Osteoblast (primary cell): ENCODE results near the gene OVOL1. TPM values are rescaled to one million over a fixed set of nuclear protein-coding genes. Genes with fewer than 3 reads are reported as not detected.
A peak's percentile ranks its signal among the peaks of the same experiment; 100 is the strongest.

Experiments
- DNase-seq: peaks from one replicate; pipeline ENCODE4 v3.0.0; 2011; ENCODE audit warnings: low spot score, mixed read lengths; ENCODE audit not compliant: insufficient read length; ENCODE audit errors: missing footprints
- H2AFZ ChIP-seq: 2 replicates; pipeline ENCODE4 v1.6.0; 2011; ENCODE audit warnings: mild to moderate bottlenecking, low read length
- H3K27ac ChIP-seq: 2 replicates; pipeline ENCODE4 v1.5.1; 2011; ENCODE audit warnings: mild to moderate bottlenecking, low read depth, low read length, moderate library complexity
- H3K27me3 ChIP-seq: 2 replicates; pipeline ENCODE4 v1.6.0; 2012; ENCODE audit warnings: mild to moderate bottlenecking, control low read depth, inconsistent platforms, low read length, moderate library complexity; ENCODE audit not compliant: insufficient read depth
- H3K36me3 ChIP-seq: 2 replicates; pipeline ENCODE4 v1.5.1; 2011; ENCODE audit warnings: mild to moderate bottlenecking, low read length, control low read depth, moderate library complexity; ENCODE audit not compliant: insufficient read depth
- H3K4me1 ChIP-seq: 2 replicates; pipeline ENCODE4 v1.5.1; 2011; ENCODE audit warnings: mild to moderate bottlenecking, low read length, control low read depth, moderate library complexity; ENCODE audit not compliant: insufficient read depth
- H3K4me2 ChIP-seq: 2 replicates; pipeline ENCODE4 v1.6.0; 2011; ENCODE audit warnings: mild to moderate bottlenecking, low read length; ENCODE audit not compliant: insufficient read depth
- H3K4me3 ChIP-seq: fragments of 200-600 bp; sonication (generic); 3 replicates; pipeline ENCODE4 v1.5.1; 2012; ENCODE audit warnings: mild to moderate bottlenecking, low read length, inconsistent platforms; ENCODE audit not compliant: insufficient read depth
- H3K79me2 ChIP-seq: 2 replicates; pipeline ENCODE4 v1.6.0; 2012; ENCODE audit warnings: mild to moderate bottlenecking, low read length, control low read depth, inconsistent platforms; ENCODE audit not compliant: insufficient read depth
- H3K9me3 ChIP-seq: 2 replicates; pipeline ENCODE4 v1.5.1; 2011; ENCODE audit warnings: low read depth, low read length, control low read depth
- H4K20me1 ChIP-seq: 2 replicates; pipeline ENCODE4 v1.6.0; 2012; ENCODE audit warnings: mild to moderate bottlenecking, low read length, control low read depth; ENCODE audit not compliant: insufficient read depth
- CTCF ChIP-seq: IDR thresholded peaks from 2 replicates; pipeline ENCODE4 v1.5.1; 2011; ENCODE audit warnings: mild to moderate bottlenecking, low read depth, low read length, moderate library complexity; ENCODE audit errors: extremely low read depth
- total RNA-seq: library from RNA; depleted of rRNA; stranded (reverse); fragments of >200 nt; gene quantifications from 2 replicates; pipeline ENCODE4 v1.2.3, GENCODE V29; 2012

Gene OVOL1
- total RNA-seq, 1 donor = not detected

DNA sequence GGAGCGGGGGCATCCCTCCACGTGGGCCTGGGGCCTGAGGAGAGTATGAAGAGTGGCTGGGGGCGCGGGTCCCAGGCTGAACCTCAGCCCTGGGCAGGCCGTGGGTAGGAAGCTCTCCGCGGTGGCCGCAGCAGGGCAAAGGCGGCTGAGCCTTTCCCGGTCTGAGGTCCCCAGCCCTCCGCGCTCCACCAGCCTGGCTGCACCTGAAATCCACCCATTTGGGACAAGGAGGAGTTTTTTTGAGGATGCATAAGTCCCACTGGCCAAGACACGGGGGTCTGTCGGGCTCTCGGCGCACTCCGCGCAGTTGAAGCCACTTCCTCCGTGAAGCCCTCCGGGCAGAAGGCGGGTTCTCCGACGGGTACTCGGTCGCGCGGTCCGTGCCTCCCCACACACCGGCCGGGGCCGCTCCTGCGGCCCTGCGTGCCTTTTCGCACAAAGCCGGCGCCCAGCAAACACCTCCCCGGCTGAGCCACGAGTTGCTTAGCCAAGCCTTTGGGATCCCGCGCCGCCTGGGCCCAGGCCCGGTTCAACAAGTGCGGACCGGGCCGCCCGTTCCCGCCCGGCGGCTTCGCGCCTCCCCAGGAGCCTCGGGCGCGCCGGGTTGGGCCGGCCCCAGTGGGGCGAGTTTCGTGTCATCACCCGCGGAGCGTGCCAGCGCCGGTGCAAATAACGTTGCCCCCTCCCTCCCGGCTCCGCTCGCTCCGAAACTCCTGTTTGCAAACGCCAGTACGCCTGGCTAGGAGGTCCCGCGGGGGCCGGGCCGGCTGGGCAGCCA, 666 bp upstream of the OVOL1 start:
- no peak overlapping the region for H3K4me3 ChIP-seq
- no peak for TF ChIP-seq CTCF

GRCh38 chr11:65787649-65788622, 1.1 kb downstream of the OVOL1 start:
- H4K20me1 ChIP-seq = no peaks in the 10 kb centered on the region
- no peak for TF ChIP-seq CTCF
- no peaks in the 10 kb centered on the region for H3K36me3 ChIP-seq
- peak; percentile 92 for DNase-seq
- H3K9me3 ChIP-seq = no peaks in the 10 kb centered on the region
- H2AFZ ChIP-seq = no peak overlapping the region
- no peak overlapping the region for H3K4me2 ChIP-seq
- no peak overlapping the region for H3K27ac ChIP-seq
- no peaks in the 10 kb centered on the region for H3K79me2 ChIP-seq
- H3K27me3 ChIP-seq = peaks cover 42% of the 10 kb centered on the region
- no peak overlapping the region for H3K4me3 ChIP-seq
- peaks cover 3% of the 10 kb centered on the region for H3K4me1 ChIP-seq

More for the DNA sequence above, 666 bp upstream of the OVOL1 start:
- Histone ChIP-seq H3K4me2 (no peak overlapping the region), H3K4me1 (no peaks in the 10 kb centered on the region), H3K9me3 (no peaks in the 10 kb centered on the region), H3K27me3 (peaks cover 42% of the 10 kb centered on the region), H3K79me2 (no peaks in the 10 kb centered on the region), H3K27ac (no peak overlapping the region), H3K36me3 (no peaks in the 10 kb centered on the region), H4K20me1 (no peaks in the 10 kb centered on the region), H2AFZ (no peak overlapping the region)
- peak; percentile 93 for DNase-seq

GRCh38 chr11:65788821-65789220, 2.0 kb downstream of the OVOL1 start:
- TF ChIP-seq CTCF = no peak
- Histone ChIP-seq H3K27me3 (peaks cover 42% of the 10 kb centered on the region), H2AFZ (no peak overlapping the region), H3K4me2 (no peak overlapping the region), H3K4me3 (no peak overlapping the region), H3K4me1 (peaks cover 3% of the 10 kb centered on the region), H4K20me1 (no peaks in the 10 kb centered on the region), H3K79me2 (no peaks in the 10 kb centered on the region), H3K27ac (no peak overlapping the region), H3K9me3 (no peaks in the 10 kb centered on the region), H3K36me3 (no peaks in the 10 kb centered on the region)
- DNase-seq = peak; percentile 90
